AG04449 (cell line): Measurements from ENCODE around the gene TALDO1.

Source experiments
- CTCF ChIA-PET: fragments of 350-600 bp; formaldehyde crosslinking; extraction: SDS; loops from one replicate; lab custom pipeline; 2021; ENCODE audit warnings: antibody characterized with exemption; lab: Yijun Ruan, JAX
- POLR2A ChIA-PET: fragments of 400-600, 350-600 bp; formaldehyde crosslinking; extraction: SDS; loops from one replicate; lab custom pipeline; 2020; ENCODE audit warnings: antibody characterized with exemption, inconsistent platforms; lab: Yijun Ruan, JAX
- DNase-seq: peaks from one replicate; pipeline ENCODE4 v3.0.0-alpha.2; 2010; ENCODE audit warnings: low read depth, low spot score
- H3K4me3 ChIP-seq: 2 replicates; pipeline ENCODE4 v1.5.1; 2011; ENCODE audit warnings: low read depth, mild to moderate bottlenecking, control low read depth, low read length
- TF ChIP-seq, protein P1 (sequence below): IDR thresholded peaks from one replicate; pipeline ENCODE4 v1.5.1; 2011; ENCODE audit warnings: mild to moderate bottlenecking, moderate library complexity, low read length, control low read depth, inconsistent platforms; ENCODE audit not compliant: insufficient read depth; ENCODE audit errors: missing control alignments

The TALDO1 gene

DNA sequence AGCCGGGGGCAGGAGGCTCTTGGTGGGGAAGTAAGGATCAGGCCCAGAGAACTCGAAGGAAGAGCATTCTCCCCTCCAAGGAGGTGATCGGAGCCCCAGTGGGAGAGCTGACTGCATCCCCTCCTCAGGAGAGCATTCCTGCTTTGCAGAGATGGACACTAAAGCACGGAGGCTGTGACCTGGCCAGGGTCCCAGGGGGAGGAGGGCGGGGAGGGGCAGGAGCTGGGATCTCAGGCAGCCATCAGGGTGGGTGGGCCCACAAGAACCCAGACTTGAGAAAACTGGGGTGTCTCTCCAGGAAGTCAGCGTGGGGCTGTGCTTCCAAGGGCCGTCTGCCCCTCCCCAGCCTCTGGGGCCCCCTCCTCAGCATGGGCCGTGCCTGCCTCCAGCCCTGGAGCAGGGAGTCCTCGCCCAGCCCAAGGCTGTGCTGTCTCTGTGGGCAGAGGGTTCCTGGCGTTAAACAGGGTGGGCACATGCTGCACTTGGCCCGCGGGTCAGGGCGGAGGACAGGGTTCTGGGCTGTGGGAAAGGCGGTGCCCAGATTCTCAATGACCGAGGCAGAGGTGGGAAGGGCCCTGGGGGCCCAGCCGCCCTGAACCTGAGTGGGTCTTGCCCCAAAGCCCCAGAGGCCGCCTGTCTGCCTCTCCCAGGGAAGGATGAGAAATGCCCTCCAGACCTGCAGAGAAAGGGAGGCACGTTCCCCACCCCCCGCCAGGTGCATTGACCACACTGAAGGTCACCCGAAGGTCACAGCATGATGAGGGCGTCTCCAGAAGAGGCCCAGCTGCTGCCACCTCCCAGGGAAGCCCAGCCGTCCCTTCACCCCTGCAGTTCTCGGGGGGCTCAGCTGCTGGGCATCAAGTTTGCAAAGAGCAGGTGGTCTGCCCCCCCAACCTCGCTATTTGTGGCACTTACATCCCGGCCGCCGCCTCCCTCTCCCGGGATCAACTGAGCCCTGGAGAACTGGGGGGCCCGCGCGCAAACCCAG is 42.0 kb downstream of the TALDO1 start:
- peak overlapping the region; percentile 51 for H3K4me3 ChIP-seq
- POLR2A ChIA-PET: interaction anchor here (0.9 kb wide), 1 partner anchor 32 kb away, joined by 4 read pairs; no protein-coding TSS in a partner anchor
- TF ChIP-seq, protein P1, sequence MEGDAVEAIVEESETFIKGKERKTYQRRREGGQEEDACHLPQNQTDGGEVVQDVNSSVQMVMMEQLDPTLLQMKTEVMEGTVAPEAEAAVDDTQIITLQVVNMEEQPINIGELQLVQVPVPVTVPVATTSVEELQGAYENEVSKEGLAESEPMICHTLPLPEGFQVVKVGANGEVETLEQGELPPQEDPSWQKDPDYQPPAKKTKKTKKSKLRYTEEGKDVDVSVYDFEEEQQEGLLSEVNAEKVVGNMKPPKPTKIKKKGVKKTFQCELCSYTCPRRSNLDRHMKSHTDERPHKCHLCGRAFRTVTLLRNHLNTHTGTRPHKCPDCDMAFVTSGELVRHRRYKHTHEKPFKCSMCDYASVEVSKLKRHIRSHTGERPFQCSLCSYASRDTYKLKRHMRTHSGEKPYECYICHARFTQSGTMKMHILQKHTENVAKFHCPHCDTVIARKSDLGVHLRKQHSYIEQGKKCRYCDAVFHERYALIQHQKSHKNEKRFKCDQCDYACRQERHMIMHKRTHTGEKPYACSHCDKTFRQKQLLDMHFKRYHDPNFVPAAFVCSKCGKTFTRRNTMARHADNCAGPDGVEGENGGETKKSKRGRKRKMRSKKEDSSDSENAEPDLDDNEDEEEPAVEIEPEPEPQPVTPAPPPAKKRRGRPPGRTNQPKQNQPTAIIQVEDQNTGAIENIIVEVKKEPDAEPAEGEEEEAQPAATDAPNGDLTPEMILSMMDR: no peak
- CTCF ChIA-PET: no interaction called here
- DNase-seq: no peak

- no peak for DNase-seq
- ChIA-PET POLR2A (interaction anchor here (0.5 to 0.9 kb wide), 3 partner anchors 13 to 33 kb away, joined by 3 to 4 read pairs (median 4); no protein-coding TSS in a partner anchor), CTCF (no interaction called here)
- TF ChIP-seq, protein P1: no peak
- peak within 1 kb of the TSS; percentile 51 for H3K4me3 ChIP-seq
These were observed 42.7 kb downstream of the TALDO1 start, which contains the start of gene CEND1 for GRCh38 chr11:789943-790342. CEND1 (minus strand) TSS chr11:790090; CDS start chr11:788576, 1,514 bp downstream.

GRCh38 chr11:790721-791564 is 43.7 kb downstream of the TALDO1 start:
- CTCF ChIA-PET: no interaction called here
- TF ChIP-seq, protein P1: no peak
- DNase-seq: no peak
- POLR2A ChIA-PET: interaction anchor here (0.7 to 0.8 kb wide), 2 partner anchors 27 to 56 kb away, joined by 3 read pairs; no protein-coding TSS in a partner anchor
- no peak overlapping the region for H3K4me3 ChIP-seq

DNA sequence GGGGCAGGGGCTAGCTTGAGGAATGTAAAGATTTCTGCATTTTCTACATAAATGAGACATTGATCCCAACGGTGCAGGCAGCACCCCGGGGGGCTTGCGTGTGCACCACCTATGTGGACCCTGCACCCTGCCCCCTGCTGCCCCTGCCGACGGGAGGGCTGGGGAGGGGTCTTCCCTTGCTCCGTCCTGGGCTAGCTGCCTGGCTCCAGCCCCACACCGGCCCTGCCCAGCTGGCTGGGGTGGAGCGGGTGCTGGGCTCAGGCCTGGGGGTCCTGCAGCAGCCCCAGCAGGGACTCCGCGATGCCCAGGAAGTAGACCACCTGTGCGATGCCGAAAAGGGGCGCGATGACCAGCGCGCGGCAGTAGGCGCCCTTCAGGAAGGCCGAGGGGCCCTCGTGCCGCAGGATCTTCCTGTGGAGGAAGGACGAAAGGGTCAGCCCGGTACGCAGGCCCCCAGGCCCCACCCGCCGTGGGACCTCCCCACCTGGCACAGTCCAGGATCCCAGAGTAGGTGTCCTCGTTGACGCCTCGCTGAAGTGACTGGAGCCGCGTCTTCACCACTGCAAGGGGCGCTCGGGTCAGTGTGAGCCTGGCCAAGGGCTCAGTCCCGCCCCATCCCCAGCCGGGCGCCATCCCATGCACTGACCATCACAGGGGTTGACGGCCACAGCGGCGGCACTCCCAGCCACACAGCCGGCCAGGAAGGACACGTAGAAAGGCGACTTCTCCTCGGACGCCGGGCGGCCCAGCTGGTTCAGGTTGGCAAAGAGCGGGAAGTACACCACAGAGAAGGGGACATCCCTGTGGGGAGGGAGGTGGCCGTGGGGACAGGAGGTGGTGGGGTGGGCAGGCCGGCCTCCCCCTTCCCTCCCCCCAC is 44.6 kb downstream of the TALDO1 start:
- CTCF ChIA-PET: interaction anchor here (2.4 kb wide), 1 partner anchor 7 kb away, joined by 13 read pairs; no protein-coding TSS in a partner anchor
- H3K4me3 ChIP-seq: no peak overlapping the region
- POLR2A ChIA-PET: no interaction called here
- no peak for DNase-seq
- TF ChIP-seq, protein P1: no peak

- H3K4me3 ChIP-seq: no peak overlapping the region
- TF ChIP-seq, protein P1: no peak
- no peak for DNase-seq
- ChIA-PET CTCF (interaction anchor here (2.4 kb wide), 1 partner anchor 8 kb away, joined by 13 read pairs; no protein-coding TSS in a partner anchor), POLR2A (no interaction called here)
These were observed 45.2 kb downstream of the TALDO1 start for GRCh38 chr11:792535-792821.
